PC-3 (cell line): ENCODE results near the gene ITSN1.

Source experiments
- CTCF ChIP-seq: fragments of 300-600 bp; sonication (generic); conservative IDR thresholded peaks from 2 replicates; pipeline ENCODE4 v1.5.1; 2017; ENCODE audit warnings: antibody characterized with exemption, low read depth, mild to moderate bottlenecking, low read length
- EZH2phosphoT487 ChIP-seq: fragments of 300-600 bp; sonication (generic); IDR thresholded peaks from 2 replicates; pipeline ENCODE4 v1.6.1; 2018; ENCODE audit warnings: mild to moderate bottlenecking, antibody characterized with exemption, low read length, borderline replicate concordance

GRCh38 chr21:33763582-33763899 lies 121.2 kb downstream of the ITSN1 start:
- TF ChIP-seq CTCF (no peak), EZH2phosphoT487 (no peak)
